Caco-2 (cell line): ENCODE data around the gene ALG6. TPM values are rescaled to one million over a fixed set of nuclear protein-coding genes. Genes with fewer than 3 reads are reported as not detected.

Source experiments
- BruUV-seq: library from RNA; stranded (reverse); fragments of 400-500 nt; replicated peaks from 2 replicates; lab custom pipeline; 2021; lab: Mats Ljungman, UMichigan
- CTCF ChIA-PET: fragments of 300-600 bp; sonication (Branson Sonifier 250); formaldehyde crosslinking; loops from one replicate; lab custom pipeline; 2022; ENCODE audit warnings: antibody characterized with exemption; lab: Charles Lee
- POLR2A ChIA-PET: fragments of 300-600 bp; sonication (Branson Sonifier 250); formaldehyde crosslinking; loops from one replicate; lab custom pipeline; 2022; ENCODE audit warnings: antibody characterized with exemption; lab: Charles Lee
- DNase-seq, 2 experiments: peaks; one replicate each; pipeline versions ENCODE4 v3.0.0 to v3.0.0-alpha.2; 2020 to 2022
- H3K27me3 ChIP-seq: replicated peaks from 2 replicates; pipeline ENCODE4 v1.6.0; 2011; ENCODE audit warnings: low read length; ENCODE audit not compliant: control insufficient read depth, insufficient read depth
- H3K36me3 ChIP-seq: 2 replicates; pipeline ENCODE4 v1.5.1; 2011; ENCODE audit warnings: low read length; ENCODE audit not compliant: control insufficient read depth, insufficient read depth
- H3K4me1 ChIP-seq: fragments of 250-450 bp; sonication (Bioruptor Pico); 2 replicates; pipeline ENCODE4 v1.5.1; 2020; ENCODE audit warnings: mild to moderate bottlenecking
- H3K4me3 ChIP-seq: 2 replicates; pipeline ENCODE4 v1.5.1; 2011; ENCODE audit warnings: low read depth, mild to moderate bottlenecking, control low read depth, low read length
- H3K9me3 ChIP-seq: fragments of 250-450 bp; sonication (Bioruptor Pico); 2 replicates; pipeline ENCODE4 v1.5.1; 2020; ENCODE audit warnings: mild to moderate bottlenecking, moderate library complexity
- H3K27ac Mint-ChIP-seq: one replicate; pipeline ENCODE4 v1.8.0; 2022; ENCODE audit warnings: mixed read lengths; ENCODE audit not compliant: unreplicated experiment
- H3K27me3 Mint-ChIP-seq: one replicate; pipeline ENCODE4 v1.8.0; 2022; ENCODE audit warnings: mixed read lengths; ENCODE audit not compliant: insufficient read depth, unreplicated experiment
- H3K36me3 Mint-ChIP-seq: one replicate; pipeline ENCODE4 v1.8.0; 2022; ENCODE audit warnings: mild to moderate bottlenecking, mixed read lengths; ENCODE audit not compliant: insufficient read depth, unreplicated experiment
- H3K4me1 Mint-ChIP-seq: one replicate; pipeline ENCODE4 v1.8.0; 2022; ENCODE audit warnings: low read depth, mixed read lengths; ENCODE audit not compliant: unreplicated experiment
- H3K4me3 Mint-ChIP-seq: one replicate; pipeline ENCODE4 v1.8.0; 2022; ENCODE audit warnings: mild to moderate bottlenecking, moderate library complexity, mixed read lengths; ENCODE audit not compliant: unreplicated experiment
- H3K9me3 Mint-ChIP-seq: one replicate; pipeline ENCODE4 v1.8.0; 2022; ENCODE audit warnings: mixed read lengths; ENCODE audit not compliant: unreplicated experiment
- CTCF ChIP-seq, 2 experiments: fragments of 200-600 bp in 1 of 2; IDR thresholded peaks; 1 replicate in 1 of 2; 2 replicates in 1 of 2; pipeline versions ENCODE4 v1.5.1 to v1.8.0; 2011 to 2022; ENCODE audit warnings: antibody characterized with exemption in 1 of 2, control low read depth in 1 of 2, inconsistent platforms in 1 of 2, low read depth in 1 of 2, low read length in 1 of 2, mild to moderate bottlenecking in 1 of 2, moderate library complexity in 1 of 2; ENCODE audit not compliant: insufficient read depth in 1 of 2, severe bottlenecking in 1 of 2, unreplicated experiment in 1 of 2
- intact Hi-C: fragments of 100-400 bp; cut with micrococcal nuclease; formaldehyde crosslinking; loops from one replicate; pipeline ENCODE4 v1.10.0; 2022; ENCODE audit not compliant: unreplicated experiment
- total RNA-seq: library from RNA; stranded (reverse); gene quantifications from 2 replicates; pipeline ENCODE4 v1.2.3, GENCODE V29; 2022

The ALG6 gene
- total RNA-seq, 1 experiment from 2014 or later, result 9.2 TPM

DNA sequence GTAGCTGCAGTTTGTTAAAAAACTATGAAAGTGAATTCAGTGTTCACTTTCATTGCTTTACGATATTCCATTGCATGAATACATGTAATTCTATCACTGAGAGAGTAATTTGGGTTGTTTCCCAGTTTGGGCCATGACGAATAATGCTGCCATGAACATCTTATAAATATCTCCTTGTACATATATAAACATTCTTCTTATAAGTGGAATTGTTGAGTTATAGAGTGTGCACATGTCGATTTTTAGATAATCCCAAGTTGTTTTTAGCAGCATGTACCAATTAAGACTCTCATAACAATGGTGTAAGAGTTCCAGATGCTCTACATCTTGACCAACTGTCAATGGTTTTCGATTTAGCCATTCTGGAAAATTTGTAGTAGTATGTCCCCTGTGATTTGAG lies 40.9 kb downstream of the ALG6 start:
- no peaks in the 10 kb centered on the region for H3K27me3 ChIP-seq
- no TSS peak for BruUV-seq
- Mint-ChIP-seq H3K4me3 (no peak overlapping the region), H3K4me1 (peaks cover 7% of the 10 kb centered on the region), H3K36me3 (peaks cover 6% of the 10 kb centered on the region), H3K9me3 (no peaks in the 10 kb centered on the region), H3K27me3 (no peaks in the 10 kb centered on the region), H3K27ac (no peak overlapping the region)
- no peak overlapping the region for H3K4me3 ChIP-seq
- ChIA-PET CTCF (no interaction called here), POLR2A (no interaction called here)
- DNase-seq, result no peak
- 0 out of 2 replicates have a peak, but pooled peaks cover 5% of the 10 kb centered on the region for H3K4me1 ChIP-seq
- H3K36me3 ChIP-seq, result no peaks in the 10 kb centered on the region
- intact Hi-C loops, result no loop called here
- no peaks in the 10 kb centered on the region for H3K9me3 ChIP-seq
- no peak for TF ChIP-seq CTCF (IDR thresholded peaks at IDR 0.05; ENCODE audit: insufficient read depth in 1 of 2, low read depth in 1 of 2, low read length in 1 of 2, severe bottlenecking in 1 of 2, unreplicated experiment in 1 of 2)

DNA sequence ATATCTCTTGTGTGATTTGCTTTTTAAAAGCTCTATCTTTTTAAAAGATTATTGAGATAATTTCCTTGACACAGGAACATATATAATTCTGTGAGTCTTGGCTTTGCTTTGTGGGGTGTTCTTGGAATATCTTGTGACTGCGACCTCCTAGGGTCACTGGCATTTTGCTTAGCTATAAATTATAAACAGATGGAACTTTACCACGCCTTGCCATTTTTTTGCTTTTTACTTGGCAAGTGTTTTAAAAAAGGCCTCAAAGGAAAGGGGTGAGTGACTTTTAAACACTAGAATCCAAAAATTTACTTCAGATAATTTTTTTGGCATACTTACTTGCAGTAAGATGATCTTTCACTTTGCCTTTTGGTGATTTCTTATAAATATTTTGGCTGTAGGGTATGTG lies 43.6 kb downstream of the ALG6 start:
- H3K9me3 ChIP-seq, result no peaks in the 10 kb centered on the region
- TF ChIP-seq CTCF (IDR thresholded peaks at IDR 0.05; ENCODE audit: insufficient read depth in 1 of 2, low read depth in 1 of 2, low read length in 1 of 2, severe bottlenecking in 1 of 2, unreplicated experiment in 1 of 2), result no peak
- H3K4me3 ChIP-seq, result no peak overlapping the region
- no peak overlapping the region for H3K27ac Mint-ChIP-seq
- H3K4me3 Mint-ChIP-seq, result no peak overlapping the region
- no peaks in the 10 kb centered on the region for H3K27me3 ChIP-seq
- H3K9me3 Mint-ChIP-seq, result no peaks in the 10 kb centered on the region
- intact Hi-C loops, result no loop called here
- POLR2A ChIA-PET, result no interaction called here
- H3K36me3 ChIP-seq, result no peaks in the 10 kb centered on the region
- H3K4me1 Mint-ChIP-seq, result no peaks in the 10 kb centered on the region
- DNase-seq, result no peak
- H3K36me3 Mint-ChIP-seq, result no peaks in the 10 kb centered on the region
- no peaks in the 10 kb centered on the region for H3K4me1 ChIP-seq
- no peaks in the 10 kb centered on the region for H3K27me3 Mint-ChIP-seq
- no TSS peak for BruUV-seq
- CTCF ChIA-PET, result no interaction called here

DNA sequence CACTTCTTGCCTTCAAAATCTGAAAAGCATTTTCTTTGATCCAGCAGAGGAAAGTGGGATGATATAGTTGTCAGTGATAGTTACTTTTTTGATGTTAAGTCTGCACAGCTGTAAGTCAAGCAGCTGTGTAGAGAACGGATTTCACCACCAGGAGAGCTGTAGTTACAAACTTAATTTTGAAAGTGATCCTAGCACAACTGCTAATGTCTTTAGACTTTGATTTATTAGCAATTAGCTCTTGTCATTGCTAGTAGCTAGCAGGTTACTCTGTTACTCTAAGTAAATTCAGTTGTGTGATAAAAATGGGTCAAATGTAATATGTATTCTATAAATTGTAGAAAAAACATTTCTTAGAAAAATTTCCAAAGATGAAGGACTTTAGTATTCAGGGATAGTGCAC lies 46.0 kb downstream of the ALG6 start:
- no peak for DNase-seq
- no peaks in the 10 kb centered on the region for H3K9me3 Mint-ChIP-seq
- H3K36me3 ChIP-seq, result no peaks in the 10 kb centered on the region
- no peaks in the 10 kb centered on the region for H3K36me3 Mint-ChIP-seq
- CTCF ChIA-PET, result no interaction called here
- no peaks in the 10 kb centered on the region for H3K4me1 Mint-ChIP-seq
- H3K27ac Mint-ChIP-seq, result no peak overlapping the region
- no peaks in the 10 kb centered on the region for H3K4me1 ChIP-seq
- H3K27me3 ChIP-seq, result no peaks in the 10 kb centered on the region
- H3K27me3 Mint-ChIP-seq, result no peaks in the 10 kb centered on the region
- no peak for TF ChIP-seq CTCF (IDR thresholded peaks at IDR 0.05; ENCODE audit: insufficient read depth in 1 of 2, low read depth in 1 of 2, low read length in 1 of 2, severe bottlenecking in 1 of 2, unreplicated experiment in 1 of 2)
- H3K4me3 Mint-ChIP-seq, result no peak overlapping the region
- POLR2A ChIA-PET, result no interaction called here
- intact Hi-C loops, result no loop called here
- no TSS peak for BruUV-seq
- no peaks in the 10 kb centered on the region for H3K9me3 ChIP-seq
- H3K4me3 ChIP-seq, result no peak overlapping the region
